CD4-positive, alpha-beta T cell treated with Interleukin-1 beta for 1 hour (primary cell): Measurements from ENCODE around the gene FMNL1.

Experiments used
- DNase-seq, 2 donors: peaks; one replicate each; pipeline ENCODE4 v3.0.0-alpha.2; 2020 to 2022

FMNL1 gene

GRCh38 chr17:45221081-45222013, at the start of gene FMNL1:
Gene FMNL1 (plus strand): TSS chr17:45221885. CDS start chr17:45222125, 240 bp downstream.
- DNase-seq = peak; percentile 70 to 77

DNA sequence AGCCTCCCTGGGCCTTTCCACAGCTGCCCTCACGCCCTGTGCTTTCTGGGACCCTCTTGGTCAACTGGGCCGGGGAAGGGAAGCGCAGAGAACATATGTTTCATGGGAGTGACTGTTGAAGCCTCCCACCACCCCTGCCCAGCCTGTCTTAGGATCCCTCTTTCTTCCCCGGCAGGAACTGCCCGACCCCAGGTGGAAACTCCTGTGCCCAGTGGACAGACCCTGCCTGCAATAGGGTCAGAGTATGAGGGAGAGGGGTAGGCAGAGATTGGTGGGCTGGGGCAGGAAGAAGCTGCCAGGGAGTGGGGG, 49.5 kb upstream of the FMNL1 start:
- no peak for DNase-seq

DNA sequence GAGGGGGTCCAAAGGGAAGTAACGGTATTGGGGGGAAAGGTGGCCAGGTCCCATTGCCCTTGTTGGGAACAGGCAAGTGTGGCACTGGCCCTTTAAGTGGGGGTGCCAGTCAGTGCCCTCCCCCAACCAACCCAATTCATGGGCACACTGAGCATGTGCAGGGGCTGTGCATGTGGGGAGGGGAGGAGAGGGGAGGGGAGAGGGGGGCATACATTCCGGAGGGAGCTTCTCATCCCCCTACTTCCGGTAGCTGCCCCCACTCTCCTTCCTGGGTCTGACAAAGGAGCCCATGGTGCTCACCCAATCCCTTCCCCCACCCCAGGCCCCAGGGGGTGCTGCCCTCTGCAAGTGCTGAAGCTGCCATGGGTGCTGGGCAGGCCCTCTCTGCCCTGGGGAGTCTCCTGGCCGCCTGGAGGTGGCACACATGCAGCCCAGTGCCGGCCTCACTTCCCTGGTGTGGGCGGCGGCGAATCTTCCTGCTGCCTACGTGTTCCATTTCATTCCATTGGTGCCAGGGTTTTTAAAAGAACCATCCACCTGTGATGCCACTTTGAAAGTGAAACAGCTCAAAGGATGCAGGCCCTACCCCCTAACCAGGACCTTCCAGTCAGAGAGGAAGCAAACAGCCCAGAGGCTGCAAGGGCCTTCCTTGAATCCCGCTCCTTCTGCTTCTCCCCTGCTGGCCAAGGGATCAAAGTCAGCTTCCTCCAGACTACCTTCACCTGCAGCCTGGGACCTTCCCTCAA, 49.0 kb upstream of the FMNL1 start:
- DNase-seq = peak; percentile 44 to 60

DNA sequence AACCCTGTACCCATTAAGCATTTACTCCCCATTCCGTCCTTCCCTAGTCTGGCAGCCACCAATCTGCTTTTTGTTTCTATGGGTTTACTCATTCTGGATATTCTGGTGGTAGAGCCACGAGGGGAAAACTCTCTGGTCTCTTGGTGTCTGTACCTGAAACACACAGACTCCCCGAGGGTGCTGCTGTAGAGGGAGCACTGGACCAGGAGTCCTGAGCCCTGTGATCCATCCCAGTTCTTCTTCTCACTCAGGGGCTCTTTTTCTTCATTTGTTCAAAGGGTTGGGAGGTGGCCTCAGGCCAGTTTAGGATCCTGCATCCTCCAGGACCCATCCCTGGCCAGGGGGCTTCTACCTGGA, 45.9 kb upstream of the FMNL1 start:
- DNase-seq = no peak

DNA sequence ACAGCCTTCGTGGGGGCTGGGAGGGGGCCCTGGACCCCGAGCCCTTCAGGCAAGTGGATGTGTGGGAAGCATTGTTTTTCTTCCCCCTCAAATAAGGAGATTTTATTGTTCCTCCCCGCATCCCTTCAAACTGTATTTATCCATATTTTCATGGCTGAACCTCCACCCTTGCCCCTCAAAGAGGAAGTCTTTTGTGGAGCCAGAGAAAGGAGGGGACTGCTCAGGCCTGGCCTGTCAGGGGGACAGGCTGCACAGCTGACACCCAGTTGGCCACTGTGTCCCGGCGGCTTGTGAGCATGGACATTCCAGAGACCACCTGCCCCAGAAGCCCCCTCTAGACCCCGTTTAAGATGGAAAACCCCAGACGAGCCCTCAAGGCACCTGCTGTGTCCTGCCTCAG, 44.1 kb upstream of the FMNL1 start:
- DNase-seq = no peak

- DNase-seq = no peak
Measured at GRCh38 chr17:45184144-45184543, 37.5 kb upstream of the FMNL1 start.

DNA sequence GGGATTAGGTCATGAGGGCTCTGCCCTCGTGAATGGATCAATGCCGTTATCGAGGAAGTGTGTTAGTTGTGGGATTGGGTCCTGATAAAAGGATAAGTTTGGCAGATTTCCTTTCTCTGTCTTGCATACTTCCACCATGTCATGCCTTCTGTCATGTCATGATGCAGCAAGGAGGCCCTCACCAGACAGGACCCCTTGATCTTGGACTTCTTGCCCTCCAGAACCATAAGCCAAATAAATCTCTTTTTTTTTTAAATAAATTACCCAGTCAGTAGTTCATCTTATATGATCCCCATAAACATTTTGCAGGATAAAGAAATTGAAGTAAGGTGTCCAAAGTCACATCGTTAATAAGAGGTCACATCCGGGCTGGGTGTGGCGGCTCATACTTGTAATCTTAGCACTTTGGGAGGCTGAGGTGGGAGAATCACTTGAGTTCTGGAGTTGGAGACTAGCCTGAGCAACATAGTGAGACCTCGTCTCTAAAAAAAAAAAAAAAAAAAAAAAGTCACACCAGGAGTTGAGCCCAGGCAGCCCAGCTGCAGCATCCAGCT, 34.8 kb upstream of the FMNL1 start:
- no peak for DNase-seq

DNA sequence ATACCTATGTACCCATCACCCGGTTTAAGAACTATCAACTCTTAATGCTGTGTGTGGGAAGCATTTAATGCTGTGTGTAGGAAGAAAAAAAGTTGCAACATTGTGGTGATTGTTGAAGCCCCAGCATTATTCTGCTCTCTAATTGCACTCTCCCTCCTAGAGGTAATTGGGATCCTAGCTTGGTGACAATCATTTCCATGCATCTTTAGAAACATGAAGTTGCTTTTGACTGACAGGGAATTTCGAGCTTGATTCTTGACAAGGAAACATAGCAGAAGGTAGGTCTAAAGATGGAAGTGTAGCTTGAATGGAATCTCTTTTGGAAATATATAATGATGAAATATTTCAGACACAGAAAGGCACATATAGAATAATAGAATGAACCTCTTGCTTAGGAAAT, 32.7 kb upstream of the FMNL1 start:
- no peak for DNase-seq

- DNase-seq = no peak
Measured at GRCh38 chr17:45190503-45191255, 31.0 kb upstream of the FMNL1 start.

DNA sequence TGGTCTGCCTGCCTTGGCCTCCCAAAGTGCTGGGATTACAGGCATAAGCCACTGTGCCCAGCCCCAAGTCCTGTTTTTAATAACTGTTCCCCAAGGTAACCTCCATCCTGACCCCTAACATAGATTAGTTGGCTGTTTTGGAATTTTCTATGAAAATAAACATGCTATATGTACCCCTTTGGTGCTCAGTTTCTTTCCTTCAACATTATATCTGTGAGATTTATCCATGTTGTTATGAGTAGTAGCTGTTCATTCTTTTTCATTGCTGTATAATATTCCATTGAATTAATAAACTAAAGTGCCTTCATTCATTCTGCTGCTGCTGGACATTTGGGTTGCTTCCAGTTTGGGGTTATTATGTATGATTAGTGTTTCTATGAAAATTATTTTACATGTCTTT, 26.3 kb upstream of the FMNL1 start:
- DNase-seq = no peak

DNA sequence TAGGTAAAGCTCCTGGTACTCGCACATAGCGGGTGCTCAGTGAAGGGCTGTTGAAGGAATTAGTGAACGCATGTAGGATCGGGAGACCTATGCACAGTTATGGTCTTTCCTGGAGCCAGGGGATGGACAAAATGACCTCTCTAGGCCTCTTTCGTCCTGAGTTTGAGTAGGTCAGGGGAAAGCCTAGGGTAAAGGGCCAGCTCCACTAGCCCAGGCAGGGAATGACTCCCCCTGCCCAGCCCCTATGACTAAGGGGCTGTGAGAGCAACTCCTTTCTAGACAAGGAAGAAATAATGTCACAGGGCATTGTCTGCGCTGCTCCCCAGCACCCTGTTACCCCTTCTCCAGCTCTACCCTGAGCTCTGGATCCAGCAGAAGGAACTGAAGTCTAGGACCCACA, 24.6 kb upstream of the FMNL1 start:
- no peak for DNase-seq

DNA sequence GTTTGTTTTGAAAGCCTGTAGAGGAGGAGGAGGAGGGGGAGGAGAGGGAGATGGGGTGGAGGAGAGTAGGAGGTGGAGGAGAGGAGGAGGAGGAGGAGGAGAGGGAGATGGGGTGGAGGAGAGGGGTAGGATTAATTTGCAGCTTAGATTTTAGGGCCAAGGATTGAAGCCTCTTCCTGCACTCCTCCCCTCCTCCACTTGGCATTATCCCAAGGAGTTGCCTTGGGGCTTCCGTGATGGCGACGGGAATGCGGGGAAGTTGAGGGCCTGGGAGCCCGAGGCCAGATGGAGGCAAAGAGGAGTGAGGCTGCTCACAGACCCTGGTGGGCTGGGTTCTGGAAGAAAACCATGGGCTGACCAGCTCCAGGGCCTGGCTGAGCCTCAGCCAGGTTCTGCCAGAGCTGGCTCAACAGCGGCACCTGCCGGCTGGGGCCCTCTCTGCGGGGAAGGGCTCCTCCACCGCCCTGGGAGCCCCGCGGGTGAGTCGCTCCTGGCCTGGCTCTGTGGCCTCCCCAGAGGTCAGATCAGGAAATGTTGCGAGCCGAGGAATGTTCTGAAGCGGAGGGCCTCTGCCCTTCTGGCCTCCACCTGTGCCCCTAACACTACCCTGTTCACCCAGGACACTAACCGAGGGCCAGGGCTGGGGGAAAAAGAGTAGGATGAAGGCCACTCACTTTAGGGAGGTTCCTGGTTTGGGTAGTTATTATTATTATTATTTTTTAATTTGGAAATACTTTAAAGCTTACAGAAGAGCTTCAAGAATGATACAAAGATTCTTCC, 23.9 kb upstream of the FMNL1 start:
- peak; percentile 87 to 88 for DNase-seq

- DNase-seq = no peak
Measured at GRCh38 chr17:45200701-45201100, 21.0 kb upstream of the FMNL1 start.

DNA sequence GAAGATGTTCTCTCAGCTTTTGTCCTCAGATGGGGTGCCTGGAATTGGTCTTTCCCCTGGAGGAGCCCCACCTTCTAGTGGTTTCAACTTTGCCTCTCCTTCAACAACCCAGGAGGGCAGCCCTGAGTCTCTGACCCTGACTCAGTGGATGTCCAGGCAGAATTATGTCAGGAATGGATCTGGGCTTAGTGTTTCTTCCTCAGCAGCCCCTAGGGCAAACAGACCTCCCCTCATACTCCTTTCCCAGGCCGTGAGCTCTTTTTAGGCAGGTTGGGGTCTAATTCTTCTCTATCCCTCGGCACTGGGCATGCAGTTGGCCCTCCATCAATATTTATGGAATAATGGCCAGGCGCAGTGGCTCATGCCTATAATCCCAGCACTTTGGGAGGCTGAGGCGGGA, 20.2 kb upstream of the FMNL1 start:
- no peak for DNase-seq

GRCh38 chr17:45201880-45202279, 19.8 kb upstream of the FMNL1 start:
- DNase-seq = peak in 1 of 2 donors; percentile 32

DNA sequence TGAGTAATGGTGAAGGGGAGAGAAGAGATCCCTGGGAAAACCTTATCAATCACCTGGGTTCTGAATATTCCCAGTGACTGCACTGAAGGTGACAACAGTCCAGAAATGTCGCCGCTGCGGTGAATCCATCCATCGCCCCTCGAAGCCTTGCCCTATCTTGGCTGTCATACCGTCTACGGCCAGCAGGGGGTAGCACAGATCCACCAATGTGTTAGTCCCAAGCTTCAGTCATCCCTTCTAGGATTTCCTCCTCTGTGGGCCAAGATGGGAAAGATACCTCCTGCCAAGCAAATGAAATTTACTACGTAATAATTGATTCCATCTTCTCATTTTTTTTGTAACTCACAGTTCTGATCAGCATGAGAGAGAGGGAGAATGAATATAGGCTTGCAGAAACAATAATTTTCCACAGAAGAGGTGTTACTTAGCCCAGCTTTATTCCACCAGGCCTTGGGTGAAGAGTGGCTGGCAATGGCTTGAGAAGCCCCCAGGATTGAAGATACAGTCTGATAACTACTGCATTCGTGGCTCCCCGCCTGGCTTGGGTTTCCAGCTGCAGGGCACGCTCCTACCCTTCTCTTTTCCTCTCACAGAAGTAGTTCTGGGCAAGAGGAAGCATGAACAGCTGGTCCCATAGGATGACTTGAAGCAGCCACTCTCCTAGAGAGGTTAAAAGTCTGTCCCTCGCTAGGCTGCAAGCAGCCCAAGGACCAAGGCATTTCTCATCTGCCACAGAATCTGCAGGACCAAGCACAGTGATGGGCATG, 2.6 kb upstream of the FMNL1 start:
- DNase-seq = peak; percentile 77 to 88

GRCh38 chr17:45220079-45220478, 1.6 kb upstream of the FMNL1 start:
- DNase-seq = no peak

DNA sequence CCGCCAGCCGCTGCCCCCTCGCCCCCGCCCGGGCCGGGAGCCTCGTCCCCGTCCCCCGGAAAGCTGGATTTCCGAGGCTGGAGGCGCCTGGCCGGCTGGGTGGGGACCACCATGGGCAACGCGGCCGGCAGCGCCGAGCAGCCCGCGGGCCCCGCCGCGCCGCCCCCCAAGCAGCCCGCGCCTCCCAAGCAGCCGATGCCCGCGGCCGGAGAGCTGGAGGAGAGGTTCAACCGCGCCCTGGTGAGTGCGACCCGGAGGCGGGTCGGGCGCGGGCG, 266 bp downstream of the FMNL1 start:
- DNase-seq = no peak

- DNase-seq = peak; percentile 66 to 70
Measured at GRCh38 chr17:45222289-45222995, 757 bp downstream of the FMNL1 start.

GRCh38 chr17:45222996-45223538, 1.4 kb downstream of the FMNL1 start:
- DNase-seq = no peak
